ENCODE results near the gene SYNDIG1.
"Not testable (repeated sequence)": the region's sequence is repeated elsewhere in the genome, so short reads cannot be mapped to it uniquely, and the experiment has no call there.

The SYNDIG1 gene

GRCh38 chr20:24493661-24494459, 24.4 kb downstream of the SYNDIG1 start:
- DNase-seq (ENCODE audit: low read depth), result no peak

DNA sequence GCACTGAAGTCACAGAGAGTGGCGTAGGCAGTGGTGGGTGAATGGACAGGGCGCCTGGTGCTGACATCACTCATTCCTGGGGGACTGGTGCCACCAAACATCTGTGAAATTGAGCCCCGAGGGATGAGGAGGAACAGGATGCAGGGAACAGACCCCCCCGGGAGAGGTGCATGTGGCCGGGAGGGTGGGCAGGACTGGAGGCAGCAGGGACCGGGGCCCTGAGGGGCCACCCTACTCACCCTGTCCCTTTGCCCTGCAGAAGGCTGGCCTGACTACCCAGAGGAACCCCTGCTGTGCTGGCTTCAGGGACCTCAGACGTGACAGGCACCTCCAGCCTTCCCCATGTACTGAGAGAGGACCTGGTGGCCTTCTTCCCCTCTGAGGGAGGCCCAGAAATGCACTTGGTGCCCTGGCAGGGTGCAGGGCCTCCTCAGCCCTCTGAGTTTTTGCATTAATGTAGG, 25.1 kb downstream of the SYNDIG1 start:
- no peak for DNase-seq (ENCODE audit: low read depth)

DNA sequence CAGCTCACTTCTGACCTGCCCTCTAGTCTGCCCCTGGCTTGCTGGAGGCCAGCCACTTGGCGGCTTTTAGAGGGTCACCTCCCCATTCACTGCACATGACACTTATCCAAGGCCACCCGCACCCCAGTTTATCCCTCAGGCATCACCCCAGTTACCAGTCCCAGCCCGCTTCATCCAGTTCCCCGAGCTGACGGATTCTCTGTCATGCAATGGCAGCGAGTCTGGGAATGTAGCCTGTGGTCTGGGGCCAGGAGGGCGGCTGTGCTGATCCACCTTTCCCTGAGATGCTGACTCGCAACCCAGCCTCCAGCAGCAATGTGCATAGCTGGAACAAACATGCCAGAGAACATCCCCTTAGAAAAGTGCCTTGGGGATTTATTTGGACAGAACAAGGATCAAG, 25.8 kb downstream of the SYNDIG1 start:
- DNase-seq (ENCODE audit: low read depth), result no peak

DNA sequence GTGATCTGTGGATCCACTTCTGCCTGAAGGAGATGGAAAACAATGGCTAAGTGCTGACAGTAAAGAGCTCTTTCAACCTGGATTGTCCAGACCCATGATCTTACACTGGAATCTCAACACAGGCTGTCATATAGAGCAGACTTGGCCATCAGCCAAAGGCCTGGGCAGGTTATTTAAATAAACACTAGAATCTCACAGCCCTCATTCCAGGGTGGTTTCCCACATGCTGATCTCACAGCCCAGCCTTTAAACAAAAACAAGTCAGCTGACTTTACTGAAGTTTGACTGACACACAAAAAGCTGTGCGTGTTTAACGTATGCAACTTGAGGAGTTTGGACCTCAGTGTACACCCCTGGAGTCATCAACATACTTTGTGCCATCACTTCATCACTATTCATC, 28.4 kb downstream of the SYNDIG1 start:
- no peak for DNase-seq (ENCODE audit: low read depth)

DNA sequence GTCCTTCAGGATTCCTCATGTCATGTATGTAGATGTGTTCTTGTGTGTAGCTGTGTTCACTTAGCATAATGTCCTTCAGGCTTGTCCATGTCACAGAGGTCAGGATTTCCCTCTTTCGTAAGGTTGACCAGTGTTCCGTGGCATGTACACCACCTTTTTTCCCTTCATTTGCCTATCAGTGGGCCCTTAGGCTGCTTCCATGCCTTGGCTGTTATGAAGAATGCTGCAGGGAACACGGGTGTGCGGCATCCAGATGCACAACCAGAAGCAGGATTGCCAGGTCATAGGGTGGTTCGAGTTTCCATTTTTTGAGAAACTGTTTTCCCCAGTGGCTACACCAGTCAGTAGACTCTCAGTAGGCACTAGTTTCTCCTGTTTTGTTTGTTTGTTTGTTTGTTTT, 29.2 kb downstream of the SYNDIG1 start:
- DNase-seq (ENCODE audit: low read depth), result no peak

DNA sequence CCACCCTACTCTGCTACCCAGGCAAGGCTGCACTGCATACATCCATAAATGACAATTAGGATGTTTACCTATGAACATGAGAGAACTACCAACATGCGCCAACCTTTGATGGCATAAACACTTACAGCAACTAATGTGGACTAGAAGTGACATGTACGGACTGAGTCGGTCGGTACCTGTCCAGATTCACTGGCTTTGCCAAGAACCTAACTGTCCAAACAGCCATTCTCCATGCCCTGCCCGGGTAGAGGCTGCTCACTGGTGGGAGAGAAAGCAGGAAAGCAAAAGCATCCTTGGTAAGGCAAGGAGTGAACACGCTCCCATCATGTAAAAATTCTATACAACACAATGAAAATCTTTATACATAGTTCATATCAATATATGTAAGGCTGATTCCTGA, 30.0 kb downstream of the SYNDIG1 start:
- no peak for DNase-seq (ENCODE audit: low read depth)

DNA sequence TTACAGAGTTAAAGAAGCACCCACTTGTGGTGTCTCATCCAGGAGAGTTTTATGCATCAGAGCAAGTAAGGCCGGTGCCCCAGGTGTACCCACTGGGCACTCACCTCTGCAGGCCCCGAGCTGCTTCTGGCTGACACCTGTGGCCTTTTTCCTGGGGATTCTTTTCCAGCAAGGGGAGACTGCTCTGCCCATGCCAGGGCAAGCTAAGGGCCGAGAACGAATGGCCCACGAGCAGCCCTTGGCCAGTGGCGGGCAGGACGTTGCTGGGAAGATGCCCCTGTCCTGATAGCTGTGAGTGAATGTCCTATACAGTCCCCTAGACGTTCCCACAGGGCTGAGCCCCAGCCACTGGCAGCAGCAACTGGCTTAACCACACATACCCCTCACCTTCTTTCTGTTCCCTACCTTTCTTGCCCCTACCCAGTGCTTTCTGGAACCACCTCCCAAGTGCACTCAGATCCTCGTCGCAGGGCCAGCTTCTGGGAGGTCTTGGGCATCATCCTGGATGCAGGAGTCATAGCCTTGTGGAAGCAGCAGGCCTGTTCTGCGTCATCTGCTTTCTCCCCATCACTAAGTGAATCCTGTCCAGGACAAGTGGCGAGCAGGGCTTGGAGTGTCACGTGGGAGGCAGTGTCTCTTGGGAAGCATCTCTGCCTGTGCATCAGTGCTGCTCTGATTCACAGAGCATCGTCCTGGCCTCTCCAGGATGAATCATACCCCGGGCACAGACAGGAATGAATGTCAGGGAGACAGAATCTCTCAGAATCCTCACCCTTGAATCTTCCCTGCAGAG, 32.5 kb downstream of the SYNDIG1 start:
- peak; percentile 22 for DNase-seq (ENCODE audit: low read depth)

DNA sequence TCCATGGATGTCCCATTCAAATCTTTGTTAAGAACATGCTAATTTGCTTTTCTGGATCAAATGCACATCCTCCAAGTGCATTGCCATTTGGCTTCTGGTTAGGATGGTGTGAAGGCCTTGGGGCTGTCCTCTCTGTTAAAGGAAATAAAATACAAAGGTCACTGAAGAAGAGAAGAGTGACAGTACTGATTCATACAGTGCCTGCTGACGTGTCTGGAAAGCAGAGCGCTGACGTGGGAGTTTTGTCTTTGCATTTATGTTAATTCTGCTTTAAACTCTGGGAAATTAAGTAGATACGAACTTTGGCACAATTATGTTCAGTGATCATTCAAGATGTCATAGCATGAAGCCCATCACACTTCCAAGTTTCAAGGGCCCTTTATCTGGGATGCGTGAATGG, 33.2 kb downstream of the SYNDIG1 start:
- no peak for DNase-seq (ENCODE audit: low read depth)

DNA sequence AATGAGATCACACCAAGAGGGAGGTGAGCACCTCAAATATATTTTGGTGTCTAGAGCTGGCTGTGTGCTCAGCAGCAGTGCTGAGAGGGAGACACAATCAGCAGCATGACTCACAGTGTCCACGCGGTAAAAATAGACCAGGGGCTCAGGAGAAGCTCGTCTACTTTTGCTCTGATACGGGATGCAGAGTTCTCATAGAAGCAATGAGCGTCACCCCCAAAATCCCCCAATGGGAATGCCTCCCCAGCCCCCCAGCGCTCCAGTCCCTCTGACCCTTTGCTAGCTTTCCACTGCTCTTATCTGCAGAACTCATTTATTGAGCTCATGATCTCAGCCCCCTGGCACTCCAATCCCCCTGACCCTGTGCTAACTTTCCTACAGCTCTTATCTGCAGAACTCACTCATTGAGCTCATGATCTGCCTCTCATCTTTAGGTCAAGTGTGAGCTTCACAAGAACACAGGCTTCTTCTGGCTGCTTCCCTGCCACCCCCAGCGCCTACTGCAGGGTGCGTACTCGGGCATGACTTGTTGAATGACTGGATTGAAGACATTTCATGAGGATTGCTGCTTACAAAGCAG, 34.0 kb downstream of the SYNDIG1 start:
- DNase-seq (ENCODE audit: low read depth), result peak; percentile 4

- DNase-seq (ENCODE audit: low read depth), result no peak
These were observed 35.2 kb downstream of the SYNDIG1 start for GRCh38 chr20:24504331-24505285.

GRCh38 chr20:24506146-24506545, 36.7 kb downstream of the SYNDIG1 start:
- DNase-seq (ENCODE audit: low read depth), result no peak

DNA sequence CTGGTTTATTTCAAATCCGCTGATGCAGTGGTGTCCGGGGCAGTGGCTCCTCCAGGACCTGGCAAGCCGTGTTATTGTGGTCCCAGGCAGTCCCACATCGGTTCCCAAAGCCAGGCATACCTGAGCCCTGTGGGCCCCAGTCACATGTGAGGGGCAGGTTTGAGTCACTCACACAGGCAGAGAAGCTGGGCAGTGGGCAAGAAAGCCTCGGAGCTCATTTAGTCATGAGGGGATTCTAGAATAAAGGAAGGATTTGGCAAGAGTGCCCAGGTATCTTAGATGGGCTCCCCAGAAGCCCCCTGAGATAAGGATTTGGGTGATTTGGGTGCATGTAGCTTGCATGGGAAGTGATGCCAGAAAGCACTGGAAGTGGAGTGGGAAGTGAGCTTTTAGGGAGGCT, 37.3 kb downstream of the SYNDIG1 start:
- no peak for DNase-seq (ENCODE audit: low read depth)

- no peak for DNase-seq (ENCODE audit: low read depth)
These were observed 37.9 kb downstream of the SYNDIG1 start for GRCh38 chr20:24507182-24507853.

GRCh38 chr20:24512441-24512840, 43.0 kb downstream of the SYNDIG1 start:
- not testable (repeated sequence) for DNase-seq (ENCODE audit: low read depth)

DNA sequence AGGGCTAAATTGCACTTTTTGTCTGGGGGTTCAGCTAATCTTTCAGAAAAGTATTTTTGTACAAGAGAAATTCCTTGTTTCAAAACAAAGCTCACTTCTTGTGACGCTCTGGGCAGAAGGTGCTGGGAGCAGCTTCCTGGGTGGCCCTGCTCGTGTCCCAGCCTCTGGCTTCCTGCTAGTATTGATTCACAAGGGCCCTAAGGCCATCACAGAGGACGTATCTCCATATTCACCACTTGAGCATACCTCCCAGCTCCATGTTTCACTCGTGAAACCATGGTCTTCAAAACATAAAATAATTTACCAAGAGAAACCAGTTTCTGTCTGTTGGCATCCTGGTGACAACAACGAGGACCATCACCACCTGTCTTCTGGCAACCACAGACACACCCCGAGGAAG, 49.1 kb downstream of the SYNDIG1 start:
- no peak for DNase-seq (ENCODE audit: low read depth)

DNA sequence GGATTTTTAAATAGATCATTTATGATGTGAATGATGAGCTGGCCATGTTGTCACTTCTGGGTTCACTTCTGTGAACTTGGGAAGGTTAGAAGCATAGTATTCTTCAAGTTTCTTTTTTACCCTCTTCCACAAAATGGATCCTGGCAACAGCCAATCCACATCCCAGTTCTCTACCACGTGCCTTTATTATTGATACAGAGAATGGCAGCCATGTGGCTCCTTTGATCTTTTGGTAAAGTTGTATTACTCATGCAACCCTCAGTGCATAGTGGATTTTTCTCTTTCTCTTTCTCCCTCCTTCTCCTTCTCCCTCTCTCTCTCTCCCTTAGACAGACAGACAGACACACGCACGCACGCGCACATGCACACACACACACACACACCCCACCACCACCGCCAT, 50.0 kb downstream of the SYNDIG1 start:
- DNase-seq (ENCODE audit: low read depth), result no peak

GRCh38 chr20:24521032-24521431, 51.6 kb downstream of the SYNDIG1 start:
- no peak for DNase-seq (ENCODE audit: low read depth)

DNA sequence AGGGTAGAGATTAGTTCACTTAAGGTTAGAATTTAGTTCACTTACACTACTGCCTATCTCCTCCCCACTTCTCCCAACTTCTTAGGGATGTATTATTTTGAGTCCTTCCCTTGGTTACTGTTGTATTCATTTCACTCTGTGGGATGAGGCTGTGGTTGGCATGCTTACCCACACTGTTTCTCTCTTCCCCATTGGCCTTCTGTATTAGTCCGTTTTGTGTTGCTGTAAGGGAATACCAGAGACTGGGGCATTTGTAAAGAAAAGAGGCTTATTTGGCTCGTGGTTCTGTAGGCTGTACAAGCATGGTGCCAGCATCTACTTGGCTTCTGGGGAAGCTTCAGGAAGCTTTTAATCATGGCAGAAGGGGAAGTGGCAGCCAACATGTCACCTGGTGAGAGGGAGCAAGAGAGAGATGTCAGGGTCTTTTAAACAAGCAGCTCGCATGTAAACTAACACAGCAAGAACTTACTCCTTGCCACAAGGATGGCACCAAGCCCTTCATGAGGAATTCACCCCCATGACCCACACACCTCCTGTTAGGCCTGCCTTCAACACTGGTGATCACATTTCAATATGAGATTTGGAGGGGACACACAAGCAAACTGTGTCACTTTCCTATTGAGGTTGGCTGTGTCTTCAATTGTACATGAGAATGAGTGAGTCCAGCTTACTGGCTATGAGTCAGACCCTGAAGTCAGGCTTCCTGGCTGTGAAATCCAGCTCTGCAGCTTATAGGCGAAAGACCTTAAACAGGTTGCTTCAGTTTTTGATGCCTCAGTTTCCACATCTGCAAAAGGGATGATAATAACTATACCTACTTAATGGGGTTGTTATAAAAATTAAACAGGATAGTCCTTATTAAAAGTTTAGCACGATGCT, 53.3 kb downstream of the SYNDIG1 start:
- no peak for DNase-seq (ENCODE audit: low read depth)

- no peak for DNase-seq (ENCODE audit: low read depth)
These were observed 54.2 kb downstream of the SYNDIG1 start for GRCh38 chr20:24523661-24524060.

Measured in amniotic epithelial cell (primary cell).